Neural cell (in vitro differentiated cells): ENCODE data around the gene ABCB10. TPM values are rescaled to one million over a fixed set of nuclear protein-coding genes. Genes with fewer than 3 reads are reported as not detected.

Source experiments
- H2AFZ ChIP-seq: fragments of 200-600, 300-800 bp; sonication (generic), shearing (Covaris generic); 2 replicates; pipeline ENCODE4 v1.6.0; 2014; ENCODE audit warnings: low read depth, mild to moderate bottlenecking, antibody characterized with exemption, low read length, moderate library complexity
- H3F3A ChIP-seq: fragments of 200-600 bp; shearing (Covaris generic); 2 replicates; pipeline ENCODE4 v1.6.1; 2016; ENCODE audit warnings: mild to moderate bottlenecking, moderate library complexity, mixed read lengths, antibody characterized with exemption, low read length; ENCODE audit not compliant: insufficient read depth, poor library complexity, severe bottlenecking
- H3K27ac ChIP-seq: fragments of 200-600, 300-800 bp; sonication (generic), shearing (Covaris generic); 2 replicates; pipeline ENCODE4 v1.5.1; 2014; ENCODE audit warnings: mild to moderate bottlenecking, low read length, moderate library complexity
- H3K27me3 ChIP-seq: fragments of 300-800, 200-600 bp; sonication (generic), shearing (Covaris generic); 2 replicates; pipeline ENCODE4 v1.6.0; 2014; ENCODE audit warnings: mild to moderate bottlenecking, low read depth, low read length, moderate library complexity; ENCODE audit not compliant: insufficient read depth
- H3K36me3 ChIP-seq: fragments of 300-800, 200-600 bp; sonication (generic), shearing (Covaris generic); 2 replicates; pipeline ENCODE4 v1.5.1; 2014; ENCODE audit warnings: mild to moderate bottlenecking, antibody characterized with exemption, low read length, moderate library complexity; ENCODE audit not compliant: insufficient read depth
- H3K4me2 ChIP-seq: fragments of 300-800, 200-600 bp; sonication (generic), shearing (Covaris generic); 2 replicates; pipeline ENCODE4 v1.6.0; 2014; ENCODE audit warnings: mild to moderate bottlenecking, low read length
- H3K4me3 ChIP-seq: fragments of 300-800, 200-600 bp; sonication (generic), shearing (Covaris generic); 2 replicates; pipeline ENCODE4 v1.5.1; 2014; ENCODE audit warnings: mild to moderate bottlenecking, low read length, moderate library complexity
- H3K79me2 ChIP-seq: fragments of 200-600 bp; shearing (Covaris generic); replicated peaks from 2 replicates; pipeline ENCODE4 v1.6.0; 2014; ENCODE audit warnings: mild to moderate bottlenecking, low read length, moderate library complexity; ENCODE audit not compliant: insufficient read depth
- H3K9ac ChIP-seq: fragments of 300-800, 200-600 bp; sonication (generic), shearing (Covaris generic); 2 replicates; pipeline ENCODE4 v1.6.1; 2016; ENCODE audit warnings: mild to moderate bottlenecking, low read length, mixed read lengths
- H3K9me2 ChIP-seq: fragments of 200-600 bp; shearing (Covaris generic); 2 replicates; pipeline ENCODE4 v1.6.1; 2016; ENCODE audit warnings: mild to moderate bottlenecking, low read length, mixed read lengths; ENCODE audit not compliant: insufficient read depth
- H3K9me3 ChIP-seq: fragments of 200-600, 300-800 bp; sonication (generic), shearing (Covaris generic); 2 replicates; pipeline ENCODE4 v1.6.1; 2016; ENCODE audit warnings: mild to moderate bottlenecking, mixed run types, low read length, moderate library complexity, mixed read lengths
- H4K20me1 ChIP-seq: fragments of 200-600 bp; shearing (Covaris generic); 2 replicates; pipeline ENCODE4 v1.6.1; 2016; ENCODE audit warnings: mild to moderate bottlenecking, mixed run types; ENCODE audit not compliant: insufficient read depth
- CTCF ChIP-seq: fragments of 450-650 bp; IDR thresholded peaks from 2 replicates; pipeline ENCODE4 v1.5.1; 2014; ENCODE audit warnings: antibody characterized with exemption, mild to moderate bottlenecking, moderate library complexity; ENCODE audit not compliant: poor library complexity, severe bottlenecking
- EP300 ChIP-seq: fragments of 450-650 bp; conservative IDR thresholded peaks from 2 replicates; pipeline ENCODE4 v1.6.1; 2014; ENCODE audit warnings: antibody characterized with exemption, mild to moderate bottlenecking, moderate library complexity; ENCODE audit not compliant: poor library complexity, severe bottlenecking
- EZH2 ChIP-seq: fragments of 200-600, 300-800 bp; shearing (Covaris generic), sonication (generic); IDR thresholded peaks from 2 replicates; pipeline ENCODE4 v1.6.1; 2014; ENCODE audit warnings: antibody characterized with exemption, low read length, borderline replicate concordance, mild to moderate bottlenecking; ENCODE audit not compliant: insufficient read depth, poor library complexity, severe bottlenecking
- MXI1 ChIP-seq: fragments of 450-650 bp; conservative IDR thresholded peaks from 2 replicates; pipeline ENCODE4 v1.6.1; 2014; ENCODE audit warnings: antibody characterized with exemption, mild to moderate bottlenecking; ENCODE audit not compliant: poor library complexity, severe bottlenecking
- POLR2AphosphoS5 ChIP-seq: IDR thresholded peaks from 2 replicates; pipeline ENCODE4 v1.6.1; 2012
- RAD21 ChIP-seq: fragments of 450-650 bp; conservative IDR thresholded peaks from 2 replicates; pipeline ENCODE4 v1.6.1; 2014; ENCODE audit warnings: antibody characterized with exemption, mild to moderate bottlenecking, moderate library complexity
- REST ChIP-seq: IDR thresholded peaks from 2 replicates; pipeline ENCODE4 v1.6.1; 2012; ENCODE audit warnings: borderline replicate concordance
- SMC3 ChIP-seq: fragments of 450-650 bp; conservative IDR thresholded peaks from 2 replicates; pipeline ENCODE4 v1.6.1; 2014; ENCODE audit warnings: antibody characterized with exemption, mild to moderate bottlenecking, moderate library complexity; ENCODE audit not compliant: poor library complexity
- TAF1 ChIP-seq: IDR thresholded peaks from 2 replicates; pipeline ENCODE4 v1.6.1; 2012; ENCODE audit warnings: low read depth
- polyA plus RNA-seq: library from polyadenylated mRNA; depleted of rRNA; stranded (reverse); fragments of >200 nt; gene quantifications from 2 replicates; pipeline ENCODE4 v1.2.3, GENCODE V29; 2014

Gene ABCB10
- polyA plus RNA-seq, 1 donor from 2014 or later = 31.4 TPM

GRCh38 chr1:229550812-229551567, 7.5 kb downstream of the ABCB10 start (continued):
- TF ChIP-seq EZH2 = no peak

GRCh38 chr1:229547542-229547941, 11.0 kb downstream of the ABCB10 start:
- Histone ChIP-seq H3K36me3 (no peaks in the 10 kb centered on the region), H3K4me2 (no peak overlapping the region), H3K79me2 (no peaks in the 10 kb centered on the region), H3K9me3 (no peaks in the 10 kb centered on the region), H3K9me2 (no peaks in the 10 kb centered on the region), H4K20me1 (no peaks in the 10 kb centered on the region), H3K4me3 (no peak overlapping the region), H3F3A (no peaks in the 10 kb centered on the region), H3K27ac (no peak overlapping the region), H2AFZ (no peak overlapping the region), H3K9ac (no peak overlapping the region), H3K27me3 (no peaks in the 10 kb centered on the region)
- TF ChIP-seq SMC3 (no peak), TAF1 (no peak), CTCF (no peak), REST (no peak), EZH2 (no peak), MXI1 (no peak)

GRCh38 chr1:229544587-229544986, 13.9 kb downstream of the ABCB10 start:
- H3K79me2 ChIP-seq = no peaks in the 10 kb centered on the region
- no peak overlapping the region for H3K4me3 ChIP-seq
- H2AFZ ChIP-seq = no peak overlapping the region
- no peaks in the 10 kb centered on the region for H3K9me2 ChIP-seq
- no peaks in the 10 kb centered on the region for H3K27me3 ChIP-seq
- no peaks in the 10 kb centered on the region for H3K36me3 ChIP-seq
- H3K9ac ChIP-seq = no peak overlapping the region
- H4K20me1 ChIP-seq = no peaks in the 10 kb centered on the region
- H3K27ac ChIP-seq = no peak overlapping the region
- no peak overlapping the region for H3K4me2 ChIP-seq
- no peaks in the 10 kb centered on the region for H3K9me3 ChIP-seq
- TF ChIP-seq CTCF = no peak
- no peak for TF ChIP-seq EP300
- TF ChIP-seq REST = no peak
- TF ChIP-seq POLR2AphosphoS5 = no peak
- TF ChIP-seq MXI1 = no peak
- TF ChIP-seq SMC3 = no peak
- no peak for TF ChIP-seq EZH2
- TF ChIP-seq TAF1 = no peak
- TF ChIP-seq RAD21 = no peak
- H3F3A ChIP-seq = no peaks in the 10 kb centered on the region
